Measurements from ENCODE around the gene NOC4L.

- no peak for TF ChIP-seq YY1 (IDR thresholded peaks at IDR 0.05; ENCODE audit: insufficient read depth, insufficient read length)
- no peak for TF ChIP-seq ZNF274 (IDR thresholded peaks at IDR 0.05; ENCODE audit: low read depth, low read length)
- no peak for TF ChIP-seq SUZ12 (IDR thresholded peaks at IDR 0.05; ENCODE audit: extremely low read depth, insufficient read depth, insufficient read length)
Measured at GRCh38 chr12:132148368-132149045, 4.2 kb downstream of the NOC4L start.

Measured in NT2/D1 (cell line).